OCI-LY7 (cell line): ENCODE results near the gene MON2. TPM values are rescaled to one million over a fixed set of nuclear protein-coding genes. Genes with fewer than 3 reads are reported as not detected.

Source experiments
- BruUV-seq: library from RNA; stranded (reverse); fragments of 400-500 nt; replicated peaks from 2 replicates; lab custom pipeline; 2021; lab: Mats Ljungman, UMichigan
- CTCF ChIA-PET: fragments of 300-600 bp; sonication (Branson Sonifier 250); formaldehyde crosslinking; loops from one replicate; lab custom pipeline; 2022; ENCODE audit warnings: antibody characterized with exemption; ENCODE audit not compliant: unreplicated experiment; lab: Charles Lee
- POLR2A ChIA-PET: fragments of 300-600 bp; sonication (Branson Sonifier 250); formaldehyde crosslinking; loops from one replicate; lab custom pipeline; 2022; ENCODE audit warnings: antibody characterized with exemption; lab: Charles Lee
- DNase-seq: peaks from one replicate; pipeline ENCODE4 v3.0.0-alpha.2; 2015; ENCODE audit warnings: low spot score
- H2AFZ ChIP-seq: fragments of 200-600 bp; sonication (generic), shearing (Covaris generic); 2 replicates; pipeline ENCODE4 v1.6.1; 2014; ENCODE audit warnings: mild to moderate bottlenecking, antibody characterized with exemption, low read length, moderate library complexity
- H3K27ac ChIP-seq: fragments of 200-600 bp; sonication (generic); 2 replicates; pipeline ENCODE4 v1.5.1; 2014; ENCODE audit warnings: mixed run types, low read depth, mild to moderate bottlenecking, moderate library complexity, low read length, inconsistent platforms; ENCODE audit not compliant: poor library complexity, severe bottlenecking
- H3K36me3 ChIP-seq: fragments of 200-600 bp; sonication (generic); 2 replicates; pipeline ENCODE4 v1.6.1; 2014; ENCODE audit warnings: mild to moderate bottlenecking, antibody characterized with exemption, low read length, moderate library complexity, mixed read lengths; ENCODE audit not compliant: insufficient read depth
- H3K4me1 ChIP-seq: fragments of 200-600 bp; sonication (generic); 2 replicates; pipeline ENCODE4 v1.5.1; 2014; ENCODE audit warnings: mild to moderate bottlenecking, low read length; ENCODE audit not compliant: insufficient read depth, poor library complexity, severe bottlenecking
- H3K4me2 ChIP-seq: fragments of 200-600 bp; sonication (generic); 2 replicates; pipeline ENCODE4 v1.6.1; 2014; ENCODE audit warnings: mild to moderate bottlenecking, low read length
- H3K4me3 ChIP-seq: fragments of 200-600 bp; sonication (generic); 2 replicates; pipeline ENCODE4 v1.5.1; 2014; ENCODE audit warnings: mild to moderate bottlenecking, low read depth, low read length; ENCODE audit not compliant: poor library complexity, severe bottlenecking
- H3K79me2 ChIP-seq: fragments of 200-600 bp; sonication (generic); 2 replicates; pipeline ENCODE4 v1.6.1; 2016; ENCODE audit warnings: low read depth, mild to moderate bottlenecking, low read length, moderate library complexity, mixed read lengths; ENCODE audit not compliant: insufficient read depth
- H3K9me2 ChIP-seq: fragments of 200-600 bp; sonication (generic); 2 replicates; pipeline ENCODE4 v1.6.1; 2016; ENCODE audit warnings: mild to moderate bottlenecking, low read length, mixed read lengths; ENCODE audit not compliant: insufficient read depth
- H3K9me3 ChIP-seq: fragments of 200-600 bp; sonication (generic); 2 replicates; pipeline ENCODE4 v1.6.1; 2014; ENCODE audit warnings: mild to moderate bottlenecking, mixed run types, low read length, mixed read lengths
- H4K20me1 ChIP-seq: fragments of 200-600 bp; sonication (generic); 2 replicates; pipeline ENCODE4 v1.6.1; 2014; ENCODE audit warnings: mild to moderate bottlenecking, antibody characterized with exemption, low read length, moderate library complexity, mixed read lengths; ENCODE audit not compliant: insufficient read depth
- CTCF ChIP-seq: fragments of 200-600 bp; sonication (generic); conservative IDR thresholded peaks from 2 replicates; pipeline ENCODE4 v1.5.1; 2014; ENCODE audit warnings: mild to moderate bottlenecking, antibody characterized with exemption, low read length, moderate library complexity, mixed read lengths
- EZH2phosphoT487 ChIP-seq: fragments of 200-600 bp; sonication (generic); IDR thresholded peaks from 2 replicates; pipeline ENCODE4 v1.6.1; 2018; ENCODE audit warnings: low read depth, borderline replicate concordance, mild to moderate bottlenecking, mixed run types, antibody characterized with exemption, low read length, moderate library complexity, mixed read lengths
- intact Hi-C: fragments of 100-400 bp; cut with micrococcal nuclease; formaldehyde crosslinking; loops from one replicate; pipeline ENCODE4 v1.10.0; 2022; ENCODE audit not compliant: unreplicated experiment
- total RNA-seq, 2 experiments: library from RNA; depleted of rRNA in 1 of 2; stranded (reverse); fragments of >200 nt in 1 of 2; shearing (Covaris generic) in 1 of 2; gene quantifications; 2 replicates each; pipeline ENCODE4 v1.2.3, GENCODE V29; 2014 to 2022

The MON2 gene
- total RNA-seq, 2 experiments from 2014 or later, result 31.6 to 54.7 TPM

GRCh38 chr12:62631471-62632410, 165.1 kb downstream of the MON2 start:
- Histone ChIP-seq H3K27ac (no peak overlapping the region), H3K79me2 (no peaks in the 10 kb centered on the region), H3K9me3 (no peaks in the 10 kb centered on the region), H3K4me3 (no peak overlapping the region), H3K9me2 (no peaks in the 10 kb centered on the region), H2AFZ (no peak overlapping the region), H3K4me1 (no peaks in the 10 kb centered on the region), H4K20me1 (no peaks in the 10 kb centered on the region), H3K4me2 (peak overlapping the region; percentile 29; the same call in 1 of the 2 replicates), H3K36me3 (no peaks in the 10 kb centered on the region)
- TF ChIP-seq EZH2phosphoT487, result no peak
- no peak for TF ChIP-seq CTCF
- ChIA-PET POLR2A (no interaction called here), CTCF (no interaction called here)
- intact Hi-C loops, result no loop called here
- BruUV-seq, result no TSS peak
- no peak for DNase-seq

- H3K79me2 ChIP-seq, result no peaks in the 10 kb centered on the region
- no peak overlapping the region for H2AFZ ChIP-seq
- no peak overlapping the region for H3K4me3 ChIP-seq
- H3K36me3 ChIP-seq, result no peaks in the 10 kb centered on the region
- H3K4me2 ChIP-seq, result no peak overlapping the region; the same call in 1 of the 2 replicates
- no peaks in the 10 kb centered on the region for H4K20me1 ChIP-seq
- POLR2A ChIA-PET, result no interaction called here
- no peaks in the 10 kb centered on the region for H3K4me1 ChIP-seq
- intact Hi-C loops, result no loop called here
- no peaks in the 10 kb centered on the region for H3K9me2 ChIP-seq
- no TSS peak for BruUV-seq
- CTCF ChIA-PET, result no interaction called here
- no peak for TF ChIP-seq CTCF
- no peak for TF ChIP-seq EZH2phosphoT487
- DNase-seq, result no peak
- no peaks in the 10 kb centered on the region for H3K9me3 ChIP-seq
- no peak overlapping the region for H3K27ac ChIP-seq
These were observed 165.8 kb downstream of the MON2 start for GRCh38 chr12:62632411-62632918.
